K562 (cell line): ENCODE data around the gene DYSF. TPM values are rescaled to one million over a fixed set of nuclear protein-coding genes. Genes with fewer than 3 reads are reported as not detected.

ENCODE experiments used
- ATAC-seq: fragments of 200-7000 bp; cut with Tn5 transposase; 3 replicates; pipeline ENCODE4 v1.9.1; 2020; ENCODE audit warnings: moderate library complexity
- BruUV-seq: library from RNA; stranded (reverse); fragments of 400-500 nt; replicated peaks from 2 replicates; lab custom pipeline; 2021; lab: Mats Ljungman, UMichigan
- CTCF ChIA-PET: fragments of 300-600 bp; formaldehyde crosslinking; extraction: SDS; loops from one replicate; lab custom pipeline; 2021; ENCODE audit warnings: low intra/inter-chr PET ratio; lab: Yijun Ruan, JAX
- POLR2A ChIA-PET: fragments of 300-600, 350-650 bp; sonication (Branson Sonifier 250); formaldehyde crosslinking; extraction: SDS; loops from one replicate; lab custom pipeline; 2021; ENCODE audit warnings: antibody characterized with exemption, inconsistent platforms; lab: Yijun Ruan, JAX
- DNase-seq, 4 experiments: peaks; one replicate each; pipeline versions ENCODE4 v3.0.0 to v3.0.0-alpha.2; 2011 to 2018; ENCODE audit warnings: low spot score in 3 of 4, mixed read lengths in 3 of 4; ENCODE audit errors: extremely low read depth in 1 of 4
- FAIRE-seq: peaks from 2 replicates; lab custom pipeline; 2011; peaks lifted over from hg19 to GRCh38; lab: Jason Lieb, UNC
- H2AFZ ChIP-seq: 2 replicates; pipeline ENCODE4 v1.6.0; 2011; ENCODE audit warnings: low read depth, low read length, control low read depth, inconsistent platforms
- H3K27ac ChIP-seq: fragments of 200-600 bp; 3 replicates; pipeline ENCODE4 v1.8.0; 2011; ENCODE audit warnings: low read depth, mild to moderate bottlenecking, control low read depth, inconsistent platforms, low read length, moderate library complexity, mixed read lengths; ENCODE audit errors: extremely low read depth
- H3K27me3 ChIP-seq, 2 experiments: fragments of 300-600 bp in 1 of 2; 2 replicates in 1 of 2; 3 replicates in 1 of 2; pipeline versions ENCODE4 v1.6.0 to v1.8.0; 2011; ENCODE audit warnings: inconsistent platforms in 2 of 2, low read length in 2 of 2, mild to moderate bottlenecking in 1 of 2, mixed read lengths in 1 of 2, moderate library complexity in 1 of 2; ENCODE audit not compliant: control insufficient read depth in 2 of 2, insufficient read depth in 2 of 2
- H3K36me3 ChIP-seq: fragments of 300-600 bp; 3 replicates; pipeline ENCODE4 v1.8.0; 2011; ENCODE audit warnings: mild to moderate bottlenecking, low read length, inconsistent platforms; ENCODE audit not compliant: control insufficient read depth, insufficient read depth
- H3K4me1 ChIP-seq, 2 experiments: fragments of 200-600 bp in 1 of 2; replicated peaks in 1 of 2; 2 replicates in 1 of 2; 3 replicates in 1 of 2; pipeline versions ENCODE4 v1.5.1 to v1.8.0; 2011; ENCODE audit warnings: inconsistent platforms in 2 of 2, low read length in 2 of 2, mild to moderate bottlenecking in 1 of 2, mixed read lengths in 1 of 2, moderate library complexity in 1 of 2; ENCODE audit not compliant: control insufficient read depth in 2 of 2, insufficient read depth in 2 of 2
- H3K4me2 ChIP-seq: 2 replicates; pipeline ENCODE4 v1.6.1; 2011; ENCODE audit warnings: low read length, control low read depth, inconsistent platforms, mixed read lengths; ENCODE audit not compliant: insufficient read depth
- H3K4me3 ChIP-seq: fragments of 200-600 bp; sonication (generic), shearing (Covaris generic); 2 replicates; pipeline ENCODE4 v1.5.1; 2016; ENCODE audit warnings: control low read depth, inconsistent platforms
- H3K79me2 ChIP-seq: fragments of 200-600 bp; 3 replicates; pipeline ENCODE4 v1.8.0; 2011; ENCODE audit warnings: low read length, inconsistent platforms; ENCODE audit not compliant: control insufficient read depth, insufficient read depth
- H3K9ac ChIP-seq, 2 experiments: 2 replicates each; pipeline versions ENCODE4 v1.6.0 to v1.6.1; 2011; ENCODE audit warnings: low read depth in 2 of 2, low read length in 2 of 2, control low read depth in 1 of 2, inconsistent platforms in 1 of 2, mild to moderate bottlenecking in 1 of 2, mixed read lengths in 1 of 2; ENCODE audit not compliant: insufficient read depth in 1 of 2
- H3K9me1 ChIP-seq: one replicate; pipeline ENCODE4 v1.6.0; 2011; ENCODE audit warnings: inconsistent platforms, mild to moderate bottlenecking, low read length, moderate library complexity; ENCODE audit not compliant: control insufficient read depth, insufficient read depth
- H3K9me3 ChIP-seq: replicated peaks from 2 replicates; pipeline ENCODE4 v1.5.1; 2011; ENCODE audit warnings: low read depth, low read length, inconsistent platforms; ENCODE audit not compliant: control insufficient read depth, insufficient read depth
- H4K20me1 ChIP-seq: replicated peaks from 2 replicates; pipeline ENCODE4 v1.6.1; 2011; ENCODE audit warnings: low read length, inconsistent platforms, mixed read lengths; ENCODE audit not compliant: control insufficient read depth, insufficient read depth
- ARID2 ChIP-seq: fragments of 450-650 bp; IDR thresholded peaks from 2 replicates; pipeline ENCODE4 v1.6.1; 2017; ENCODE audit warnings: antibody characterized with exemption, mild to moderate bottlenecking
- ARID3B ChIP-seq: fragments of 250-450 bp; sonication (Bioruptor Pico); IDR thresholded peaks from 2 replicates; pipeline ENCODE4 v1.4.0; 2020; ENCODE audit warnings: borderline replicate concordance
- ARID4B ChIP-seq: sonication (generic); formaldehyde crosslinking; IDR thresholded peaks from 2 replicates; pipeline ENCODE4 v1.8.0; 2022; ENCODE audit warnings: mild to moderate bottlenecking, missing genetic modification reagents
- ILK ChIP-seq: fragments of 450-650 bp; IDR thresholded peaks from 2 replicates; pipeline ENCODE4 v1.6.1; 2016; ENCODE audit warnings: missing genetic modification characterization, low read depth, mild to moderate bottlenecking, missing compliant biosample characterization, moderate library complexity, borderline replicate concordance
- OTX1 ChIP-seq: fragments of 450-650 bp; formaldehyde crosslinking; IDR thresholded peaks from 2 replicates; pipeline ENCODE4 v1.4.0; 2022; ENCODE audit warnings: mild to moderate bottlenecking
- POLR2AphosphoS2 ChIP-seq: IDR thresholded peaks from 2 replicates; pipeline ENCODE4 v1.6.1; 2012; ENCODE audit warnings: low read length, improper control_type of control experiment
- SREBF1 ChIP-seq: fragments of 150-350 bp; IDR thresholded peaks from 2 replicates; pipeline ENCODE4 v1.6.1; 2014; ENCODE audit warnings: antibody characterized with exemption, low read depth, low read length, borderline replicate concordance
- SRSF1 ChIP-seq: fragments of 200-400 bp; formaldehyde crosslinking; IDR thresholded peaks from 2 replicates; pipeline ENCODE4 v1.6.1; 2017; ENCODE audit warnings: mild to moderate bottlenecking, low read depth, low read length, moderate library complexity
- ZMIZ1 ChIP-seq, 2 experiments: fragments of 150-350 bp in 1 of 2; IDR thresholded peaks; 2 replicates each; pipeline ENCODE4 v1.6.1; 2012 to 2016; ENCODE audit warnings: low read depth in 2 of 2, low read length in 2 of 2, mild to moderate bottlenecking in 1 of 2, moderate library complexity in 1 of 2
- ZNF175 ChIP-seq: fragments of 200-800 bp; sonication (Bioruptor generic); IDR thresholded peaks from 2 replicates; pipeline ENCODE4 v1.6.1; 2016; ENCODE audit warnings: low read depth, mild to moderate bottlenecking, missing genetic modification characterization, missing compliant biosample characterization
- ZNF280B ChIP-seq: fragments of 250-450 bp; sonication (Bioruptor Pico); IDR thresholded peaks from 2 replicates; pipeline ENCODE4 v1.5.1; 2021; ENCODE audit warnings: mild to moderate bottlenecking
- WGBS: fragments of 100-300 bp; shearing (Covaris generic); methylation state at CpG from one replicate; pipeline ENCODE4 v1.1.6; 2016; ENCODE audit warnings: low coverage, mixed read lengths; ENCODE audit not compliant: insufficient coverage; ENCODE audit errors: missing lambda C conversion rate; 5-methylcytosine and 5-hydroxymethylcytosine counted together
- in situ Hi-C: fragments of 300-500 bp; cut with MboI; formaldehyde crosslinking; loops from 4 replicates; pipeline ENCODE4 v1.15.0; 2018; ENCODE audit warnings: inconsistent platforms, mixed read lengths
- intact Hi-C: fragments of 100-400 bp; cut with micrococcal nuclease; formaldehyde crosslinking; loops from 2 replicates; pipeline ENCODE4 v1.14.2; 2022
- polyA plus RNA-seq, 8 experiments: library from polyadenylated mRNA; depleted of rRNA in 4 of 8; stranded (reverse) in 5 of 8; unstranded in 3 of 8; fragments of >200 nt; fragmentation: Nextera tagmentation in 2 of 8; fragmentation: Illumina TruSeq in 1 of 8; extraction: Ambion mirVana in 2 of 8; extraction: Trizol in 1 of 8; gene quantifications; 2 replicates each; pipeline versions ENCODE4 v1.2.1 to v1.2.3, GENCODE V29; 2011 to 2014; ENCODE audit warnings: inconsistent platforms in 1 of 8, missing spikeins in 1 of 8
- total RNA-seq, 7 experiments: library from RNA; depleted of rRNA in 6 of 7; stranded (reverse); fragments of >200 nt in 6 of 7; fragmentation: Illumina TruSeq in 2 of 7; extraction: Trizol in 2 of 7; gene quantifications; 2 replicates each; pipeline versions ENCODE4 v1.2.1 to v1.2.3, GENCODE V29; 2011 to 2021; ENCODE audit warnings: low replicate concordance in 1 of 7

Gene DYSF
- total and polyA plus RNA-seq, 9 of the 15 experiments (the other 6 are each of a cell fraction or from before 2014, with no cell fraction given): 0.01 to 0.80 (median 0.29) TPM

- H3K9me1 ChIP-seq: no peaks in the 10 kb centered on the region
- H3K4me2 ChIP-seq: no peak overlapping the region
- H3K4me1 ChIP-seq: peaks cover 8 to 10% of the 10 kb centered on the region in 2 experiments
- intact Hi-C loops: no loop called here
- in situ Hi-C loops: no loop called here
- ChIA-PET CTCF (no interaction called here), POLR2A (interaction anchor here (0.5 to 1.2 kb wide), 2 partner anchors 71 to 338 kb away, joined by 3 to 5 read pairs; no protein-coding TSS in a partner anchor)
- H3K9me3 ChIP-seq: no peaks in the 10 kb centered on the region
- H3K4me3 ChIP-seq: no peak overlapping the region
- no peak overlapping the region for H3K9ac ChIP-seq
- no peak overlapping the region for H2AFZ ChIP-seq
- WGBS: 0% methylated on average over 1 of the region's 1 CpG
- H3K36me3 ChIP-seq: no peaks in the 10 kb centered on the region
- no peak for DNase-seq
- H4K20me1 ChIP-seq: peaks cover 11% of the 10 kb centered on the region; the same call in 1 of the 2 replicates
- ATAC-seq: no peak
- no peak for FAIRE-seq
- H3K27me3 ChIP-seq: peaks cover 0 to 81% of the 10 kb centered on the region in 2 experiments; a peak in 2 of 5 replicates
- no peak overlapping the region for H3K27ac ChIP-seq
- BruUV-seq: no TSS peak
- no peaks in the 10 kb centered on the region for H3K79me2 ChIP-seq
- TF ChIP-seq ZNF175 (CRISPR knock-in tag) (no peak), SRSF1 (no peak), ZMIZ1 (IDR thresholded peaks at IDR 0.05; ENCODE audit: low read depth in 2 of 2, low read length in 2 of 2) (no peak), ILK (tag) (no peak), OTX1 (no peak), ARID3B (CRISPR knock-in tag) (no peak), ZNF280B (CRISPR knock-in tag) (no peak), ARID4B (CRISPR knock-in tag) (no peak), ARID2 (no peak), POLR2AphosphoS2 (no peak), SREBF1 (no peak)
Observed at GRCh38 chr2:71602115-71602495, 148.7 kb downstream of the DYSF start.
